HepG2 (cell line): ENCODE results near the gene PHTF1. TPM values are rescaled to one million over a fixed set of nuclear protein-coding genes. Genes with fewer than 3 reads are reported as not detected.

Experiments used
- ATAC-seq: fragments of 200-7000 bp; cut with Tn5 transposase; 3 replicates; pipeline ENCODE4 v1.9.1; 2020; ENCODE audit warnings: mild to moderate bottlenecking, moderate library complexity
- BruUV-seq: library from RNA; stranded (reverse); fragments of 400-500 nt; replicated peaks from 2 replicates; lab custom pipeline; 2021; lab: Mats Ljungman, UMichigan
- CTCF ChIA-PET: fragments of 300-600 bp; formaldehyde crosslinking; extraction: SDS; loops from one replicate; lab custom pipeline; 2021; ENCODE audit warnings: low total read pairs, inconsistent platforms, low intra/inter-chr PET ratio; lab: Yijun Ruan, JAX
- POLR2A ChIA-PET: fragments of 350-600 bp; sonication (Branson Sonifier 250); formaldehyde crosslinking; loops from one replicate; lab custom pipeline; 2020; ENCODE audit warnings: antibody characterized with exemption, inconsistent platforms; lab: Yijun Ruan, JAX
- DNase-seq: peaks from one replicate; pipeline ENCODE4 v3.0.0-alpha.2; 2015; ENCODE audit warnings: low spot score
- FAIRE-seq: peaks from 3 replicates; lab custom pipeline; 2011; peaks lifted over from hg19 to GRCh38; lab: Jason Lieb, UNC
- H2AFZ ChIP-seq: one replicate; pipeline ENCODE4 v1.6.1; 2011; ENCODE audit warnings: low read length, inconsistent platforms
- H3K27ac ChIP-seq: fragments of 300-600 bp; 3 replicates; pipeline ENCODE4 v1.8.0; 2011; ENCODE audit warnings: mixed run types, mild to moderate bottlenecking, mixed read lengths, low read length, inconsistent platforms; ENCODE audit not compliant: insufficient read depth; ENCODE audit errors: extremely low read length
- H3K27me3 ChIP-seq, 2 experiments: fragments of 200-600 bp in 1 of 2; 2 replicates in 1 of 2; 3 replicates in 1 of 2; pipeline versions ENCODE4 v1.6.0 to v1.8.0; 2011; ENCODE audit warnings: low read length in 2 of 2, mild to moderate bottlenecking in 2 of 2, moderate library complexity in 2 of 2, inconsistent platforms in 1 of 2; ENCODE audit not compliant: insufficient read depth in 2 of 2, control insufficient read depth in 1 of 2
- H3K36me3 ChIP-seq, 2 experiments: fragments of 200-600 bp in 1 of 2; replicated peaks in 1 of 2; 2 replicates in 1 of 2; 3 replicates in 1 of 2; pipeline versions ENCODE4 v1.5.1 to v1.8.0; 2011; ENCODE audit warnings: low read length in 2 of 2, inconsistent platforms in 1 of 2; ENCODE audit not compliant: insufficient read depth in 2 of 2, control insufficient read depth in 1 of 2
- H3K4me1 ChIP-seq: 2 replicates; pipeline ENCODE4 v1.5.1; 2012; ENCODE audit warnings: low read length, inconsistent platforms; ENCODE audit not compliant: insufficient read depth
- H3K4me2 ChIP-seq: 2 replicates; pipeline ENCODE4 v1.6.0; 2011; ENCODE audit warnings: low read depth, low read length, inconsistent platforms
- H3K4me3 ChIP-seq, 3 experiments: fragments of 200-600 bp in 1 of 3; sonication (generic), shearing (Covaris generic) in 1 of 3; replicated peaks in 1 of 3; 2 replicates each; pipeline ENCODE4 v1.5.1; 2011 to 2016; ENCODE audit warnings: low read length in 3 of 3, inconsistent platforms in 2 of 3, low read depth in 2 of 3, mild to moderate bottlenecking in 2 of 3, control low read depth in 1 of 3, mixed read lengths in 1 of 3; ENCODE audit not compliant: insufficient read depth in 1 of 3
- H3K79me2 ChIP-seq: one replicate; pipeline ENCODE4 v1.6.1; 2011; ENCODE audit warnings: low read length, inconsistent platforms; ENCODE audit not compliant: insufficient read depth
- H3K9ac ChIP-seq: 2 replicates; pipeline ENCODE4 v1.6.0; 2011; ENCODE audit warnings: mild to moderate bottlenecking, low read depth, low read length, inconsistent platforms; ENCODE audit not compliant: insufficient read depth
- H3K9me3 ChIP-seq: 2 replicates; pipeline ENCODE4 v1.5.1; 2012; ENCODE audit warnings: mild to moderate bottlenecking, low read length
- H4K20me1 ChIP-seq: 2 replicates; pipeline ENCODE4 v1.6.0; 2011; ENCODE audit warnings: inconsistent platforms, mild to moderate bottlenecking, low read length, moderate library complexity; ENCODE audit not compliant: insufficient read depth
- CHCHD3 ChIP-seq: sonication (generic); formaldehyde crosslinking; IDR thresholded peaks from 2 replicates; pipeline ENCODE4 v1.8.0; 2022; ENCODE audit warnings: mild to moderate bottlenecking, missing genetic modification reagents, moderate library complexity
- MAFF ChIP-seq: IDR thresholded peaks from 2 replicates; pipeline ENCODE4 v1.6.1; 2011; ENCODE audit warnings: low read depth, low read length, improper control_type of control experiment
- MAFK ChIP-seq, 2 experiments: IDR thresholded peaks in 1 of 2; conservative IDR thresholded peaks in 1 of 2; 2 replicates each; pipeline ENCODE4 v1.6.1; 2011; ENCODE audit warnings: improper control_type of control experiment in 2 of 2, low read length in 2 of 2
- NFE2L2 ChIP-seq: fragments of 150-350 bp; IDR thresholded peaks from 2 replicates; pipeline ENCODE4 v1.6.1; 2014; ENCODE audit warnings: low read length
- ZNF572 ChIP-seq: sonication (generic); formaldehyde crosslinking; IDR thresholded peaks from 2 replicates; pipeline ENCODE4 v1.5.1; 2020; ENCODE audit warnings: mild to moderate bottlenecking, missing genetic modification reagents
- WGBS: methylation state at CpG from one replicate; pipeline ENCODE4 v1.1.6; 2017; ENCODE audit warnings: low lambda C conversion rate; 5-methylcytosine and 5-hydroxymethylcytosine counted together
- in situ Hi-C: cut with HindIII; loops from 2 replicates; pipeline ENCODE4 v1.10.0; 2017; ENCODE audit warnings: low pct_unique_long_range_greater_than_20kb; ENCODE audit not compliant: extremely low pct_ligation_motif_present
- intact Hi-C: fragments of 100-400 bp; cut with micrococcal nuclease; formaldehyde crosslinking; loops from one replicate; pipeline ENCODE4 v1.10.0; 2022; ENCODE audit not compliant: unreplicated experiment
- polyA plus RNA-seq, 8 experiments: library from polyadenylated mRNA; depleted of rRNA in 3 of 8; stranded (reverse) in 7 of 8; unstranded in 1 of 8; fragments of >200 nt; fragmentation: Illumina TruSeq in 4 of 8; extraction: Trizol in 4 of 8; gene quantifications; 2 replicates each; pipeline versions ENCODE4 v1.2.1 to v1.2.3, GENCODE V29; 2011 to 2016; ENCODE audit warnings: low read depth in 4 of 8, missing spikeins in 1 of 8, mixed read lengths in 1 of 8; ENCODE audit not compliant: insufficient read depth in 1 of 8
- total RNA-seq, 5 experiments: library from RNA; depleted of rRNA; stranded (reverse); fragments of >200 nt; fragmentation: Illumina TruSeq; extraction: Trizol; gene quantifications; 2 replicates each; pipeline ENCODE4 v1.2.3, GENCODE V29; 2016; ENCODE audit warnings: low read depth in 1 of 5

The PHTF1 gene
- total and polyA plus RNA-seq, 2 of the 13 experiments (the other 11 are each of a cell fraction or from before 2014, with no cell fraction given): 5.0 to 19.7 TPM

- Histone ChIP-seq H3K79me2 (no peaks in the 10 kb centered on the region), H3K4me3 (no peak overlapping the region), H3K4me2 (no peak overlapping the region), H2AFZ (no peak overlapping the region), H3K4me1 (no peaks in the 10 kb centered on the region), H4K20me1 (no peaks in the 10 kb centered on the region; the same call in 1 of the 2 replicates)
- FAIRE-seq: no peak
- ChIA-PET CTCF (no interaction called here), POLR2A (no interaction called here)
- 98% methylated on average over 7 of the region's 7 CpGs for WGBS
- in situ Hi-C loops: no loop called here
- no peak for ATAC-seq
- BruUV-seq: no TSS peak
- TF ChIP-seq CHCHD3 (CRISPR knock-in tag) (no peak), MAFF (peak; percentile 75), NFE2L2 (0 out of 2 replicates have a peak, but pooled peaks have one; percentile 29), MAFK (conservative IDR thresholded peaks at IDR 0.05 in 1 of 2, IDR thresholded peaks at IDR 0.05 in 1 of 2; ENCODE audit: low read length in 2 of 2) (peak; percentile 66 to 81; a peak in 3 of 4 replicates)
- TF ChIP-seq, all 625 proteins: peak for 3
- H3K9ac ChIP-seq: no peak overlapping the region
- DNase-seq: no peak
- H3K27me3 ChIP-seq: no peaks in the 10 kb centered on the region
- peaks cover 2 to 12% of the 10 kb centered on the region in 2 experiments; a peak in 1 of 5 replicates for H3K36me3 ChIP-seq
- intact Hi-C loops: no loop called here
- H3K27ac ChIP-seq: no peak overlapping the region
- H3K9me3 ChIP-seq: no peaks in the 10 kb centered on the region
These were observed 77.5 kb downstream of the PHTF1 start for GRCh38 chr1:113681596-113682337.

- no peak overlapping the region for H3K27ac ChIP-seq
- H4K20me1 ChIP-seq: no peaks in the 10 kb centered on the region; the same call in 1 of the 2 replicates
- ChIA-PET CTCF (interaction anchor here (0.7 to 2.0 kb wide), 3 partner anchors 189 to 605 kb away, joined by 3 to 17 read pairs (median 5); partner anchors contain the start of gene LRIG2), POLR2A (no interaction called here)
- FAIRE-seq (no peak), DNase-seq (no peak), ATAC-seq (no peak)
- intact Hi-C loops: loop anchor here (1.0 to 10.0 kb wide), 4 partner anchors 190 to 605 kb away; partner anchors contain the start of gene LRIG2
- H3K4me3 ChIP-seq: no peak overlapping the region
- H3K4me2 ChIP-seq: no peak overlapping the region
- no peaks in the 10 kb centered on the region for H3K27me3 ChIP-seq
- H3K79me2 ChIP-seq: no peaks in the 10 kb centered on the region
- no peaks in the 10 kb centered on the region for H3K9me3 ChIP-seq
- no peak for TF ChIP-seq ZNF572 (CRISPR knock-in tag)
- BruUV-seq: no TSS peak
- H3K9ac ChIP-seq: no peak overlapping the region
- in situ Hi-C loops: loop anchor here (5.0 kb wide), 1 partner anchor 536 kb away; no protein-coding TSS in a partner anchor
- no peaks in the 10 kb centered on the region for H3K4me1 ChIP-seq
- H2AFZ ChIP-seq: no peak overlapping the region
- peaks cover under 1 to 10% of the 10 kb centered on the region in 2 experiments; a peak in 1 of 5 replicates for H3K36me3 ChIP-seq
These were observed 81.2 kb downstream of the PHTF1 start for GRCh38 chr1:113678159-113678469.
